ENCODE results near the gene YIPF1.
A peak's percentile ranks its signal among the peaks of the same experiment; 100 is the strongest.
"Not testable (repeated sequence)": the region's sequence is repeated elsewhere in the genome, so short reads cannot be mapped to it uniquely, and the experiment has no call there.

Gene YIPF1

GRCh38 chr1:53822931-53823330 lies 66.7 kb downstream of the YIPF1 start:
- no peak overlapping the region for H3K4me3 ChIP-seq (ENCODE audit: low read length)
- no peak for DNase-seq (ENCODE audit: low read depth)
- no peak for TF ChIP-seq CTCF (conservative IDR thresholded peaks at IDR 0.05; ENCODE audit: low read length)

- no peak for TF ChIP-seq CTCF (conservative IDR thresholded peaks at IDR 0.05; ENCODE audit: low read length)
Measured at GRCh38 chr1:53821380-53821779, 68.2 kb downstream of the YIPF1 start.

GRCh38 chr1:53819387-53819786 lies 70.2 kb downstream of the YIPF1 start:
- no peak for TF ChIP-seq CTCF (conservative IDR thresholded peaks at IDR 0.05; ENCODE audit: low read length)
- no peak for DNase-seq (ENCODE audit: low read depth)
- H3K4me3 ChIP-seq (ENCODE audit: low read length): no peak overlapping the region

More at GRCh38 chr1:53821380-53821779, 68.2 kb downstream of the YIPF1 start:
- no peak for DNase-seq (ENCODE audit: low read depth)
- no peak overlapping the region for H3K4me3 ChIP-seq (ENCODE audit: low read length)

DNA sequence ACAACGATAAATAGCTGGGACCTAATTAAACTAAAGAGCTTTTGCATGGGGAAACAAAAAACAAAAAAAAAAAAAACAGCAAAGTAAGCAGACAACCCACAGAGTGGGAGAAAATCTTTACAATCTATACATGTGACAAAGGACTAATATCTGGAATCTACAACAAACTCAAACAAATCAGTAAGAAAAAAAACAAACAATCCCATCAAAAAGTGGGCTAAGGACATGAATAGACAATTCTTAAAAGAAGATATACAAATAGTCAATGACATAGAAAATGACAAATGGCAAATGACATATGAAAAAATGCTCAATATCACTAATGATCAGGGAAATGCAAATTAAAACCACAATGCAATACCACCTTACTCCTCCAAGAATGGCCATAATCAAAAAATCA lies 73.0 kb downstream of the YIPF1 start:
- not testable (repeated sequence) for H3K4me3 ChIP-seq (ENCODE audit: low read length); DNase-seq (ENCODE audit: low read depth)

GRCh38 chr1:53815484-53815883 lies 74.1 kb downstream of the YIPF1 start:
- H3K4me3 ChIP-seq (ENCODE audit: low read length); DNase-seq (ENCODE audit: low read depth): not testable (repeated sequence)

DNA sequence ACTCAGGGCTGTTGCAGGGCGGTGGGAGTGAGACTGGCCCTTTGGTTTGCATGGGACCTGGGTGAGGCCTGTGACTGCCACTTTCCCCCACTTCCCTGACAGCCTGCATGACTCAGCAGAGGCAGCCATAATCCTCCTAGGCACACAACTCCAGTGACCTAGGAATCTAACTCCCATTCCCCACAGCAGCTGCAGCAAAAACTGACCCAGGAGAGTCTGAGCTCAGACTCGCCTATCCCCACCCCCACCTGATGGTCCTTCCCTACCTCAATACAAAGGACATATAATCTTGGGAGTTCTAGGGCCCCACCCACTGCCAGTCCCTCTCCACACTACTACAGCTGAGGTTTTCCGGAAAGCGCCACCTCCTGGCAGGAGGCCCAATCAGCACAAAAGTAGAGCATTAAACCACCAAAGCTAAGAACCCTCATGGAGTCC lies 78.2 kb downstream of the YIPF1 start:
- 0 out of 2 replicates have a peak, but pooled peaks have one; percentile 1 for TF ChIP-seq CTCF (conservative IDR thresholded peaks at IDR 0.05; ENCODE audit: low read length)
- no peak overlapping the region for H3K4me3 ChIP-seq (ENCODE audit: low read length)
- DNase-seq (ENCODE audit: low read depth): no peak

DNA sequence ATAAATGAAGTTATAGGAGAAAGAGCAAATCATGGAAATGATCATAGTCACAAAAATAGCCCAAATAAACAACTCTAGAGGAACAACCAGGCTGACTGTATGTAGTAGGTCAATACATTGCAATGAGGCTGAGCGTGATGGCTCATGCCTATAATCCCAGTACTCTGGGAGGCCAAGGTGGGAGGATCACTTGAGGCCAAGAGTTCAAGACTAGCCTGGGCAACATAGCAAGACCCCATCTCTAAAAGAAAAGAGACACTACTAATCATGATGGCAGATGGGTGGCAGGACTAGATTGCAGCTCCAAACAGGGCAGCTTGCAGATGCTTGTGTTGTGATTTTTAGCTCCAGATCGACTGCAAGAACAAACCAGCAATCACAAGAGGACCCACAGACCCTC lies 79.1 kb downstream of the YIPF1 start:
- H3K4me3 ChIP-seq (ENCODE audit: low read length): no peak overlapping the region
- TF ChIP-seq CTCF (conservative IDR thresholded peaks at IDR 0.05; ENCODE audit: low read length): no peak
- no peak for DNase-seq (ENCODE audit: low read depth)

DNA sequence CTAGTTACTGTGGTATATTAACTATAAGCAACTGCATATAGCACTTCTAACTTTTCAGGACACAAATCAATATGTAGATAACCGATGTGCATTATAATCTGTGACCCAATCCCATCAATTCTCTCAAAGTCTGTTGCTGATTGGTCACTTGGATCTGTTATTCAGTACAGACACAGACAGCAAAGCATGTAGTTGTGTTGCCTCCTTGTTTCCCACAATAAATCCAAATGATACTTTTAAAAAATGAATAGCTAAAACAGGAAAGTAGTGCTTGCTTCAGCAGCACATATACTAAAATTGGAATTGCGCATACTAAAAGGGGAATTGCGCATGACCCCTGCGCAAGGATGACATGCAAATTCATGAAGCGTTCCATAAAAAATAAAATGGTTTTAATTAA lies 79.6 kb downstream of the YIPF1 start:
- TF ChIP-seq CTCF (conservative IDR thresholded peaks at IDR 0.05; ENCODE audit: low read length): no peak
- DNase-seq (ENCODE audit: low read depth): no peak
- H3K4me3 ChIP-seq (ENCODE audit: low read length): no peak overlapping the region
